Kasumi-1 (cell line): ENCODE data around the gene GSDMA.

Experiments
- DNase-seq, 2 experiments: peaks; one replicate each; lab custom pipeline; 2025; lab: John Stamatoyannopoulos, UW

Gene GSDMA

GRCh38 chr17:39962642-39963220 lies at the start of gene GSDMA:
GSDMA (plus strand) TSS chr17:39963004; CDS start chr17:39965688, 2,684 bp downstream.
- DNase-seq: no peak

GRCh38 chr17:39913989-39914388 lies 48.8 kb upstream of the GSDMA start:
- DNase-seq: no peak

GRCh38 chr17:39915559-39915958 lies 47.2 kb upstream of the GSDMA start:
- DNase-seq: no peak

GRCh38 chr17:39916918-39917317 lies 45.9 kb upstream of the GSDMA start:
- no peak for DNase-seq

GRCh38 chr17:39919087-39919683 lies 43.6 kb upstream of the GSDMA start:
- no peak for DNase-seq

GRCh38 chr17:39920218-39921210 lies 42.3 kb upstream of the GSDMA start:
- no peak for DNase-seq

GRCh38 chr17:39921323-39921722 lies 41.5 kb upstream of the GSDMA start:
- peak; percentile 21 to 33 for DNase-seq

- DNase-seq: no peak
Observed at GRCh38 chr17:39922006-39922405, 40.8 kb upstream of the GSDMA start.

- DNase-seq: no peak
Observed at GRCh38 chr17:39923230-39923629, 39.6 kb upstream of the GSDMA start.

GRCh38 chr17:39923836-39924690 lies 38.7 kb upstream of the GSDMA start:
- no peak for DNase-seq

GRCh38 chr17:39924691-39925055 lies 38.1 kb upstream of the GSDMA start:
- DNase-seq: no peak

- no peak for DNase-seq
Observed at GRCh38 chr17:39925282-39926134, 37.3 kb upstream of the GSDMA start.

- DNase-seq: no peak
Observed at GRCh38 chr17:39926135-39926587, 36.6 kb upstream of the GSDMA start.

GRCh38 chr17:39926588-39927100 lies 36.2 kb upstream of the GSDMA start:
- peak; percentile 31 to 37 for DNase-seq

GRCh38 chr17:39927101-39927928 lies 35.5 kb upstream of the GSDMA start, which contains the start of the genes LRRC3C and ORMDL3:
LRRC3C (plus strand) TSS chr17:39927732; CDS start chr17:39941524, 13,792 bp downstream.
ORMDL3 (minus strand) TSS chr17:39927601; CDS start chr17:39924203, 3,398 bp downstream.
- DNase-seq: peak; percentile 88 to 89

GRCh38 chr17:39927929-39928857 lies 34.6 kb upstream of the GSDMA start:
- no peak for DNase-seq

GRCh38 chr17:39928858-39929645 lies 33.8 kb upstream of the GSDMA start:
- DNase-seq: peak; percentile 69 to 71
